HG02763 (cell line): ENCODE results near the gene XAGE1B.
"Not testable (repeated sequence)": the region's sequence is repeated elsewhere in the genome, so short reads cannot be mapped to it uniquely, and the experiment has no call there.

Experiments
- ATAC-seq: cut with Tn5 transposase; IDR thresholded peaks from one replicate; pipeline ENCODE4 v1.9.1; 2021; ENCODE audit warnings: mild to moderate bottlenecking, moderate library complexity; ENCODE audit not compliant: unreplicated experiment

Gene XAGE1B

DNA sequence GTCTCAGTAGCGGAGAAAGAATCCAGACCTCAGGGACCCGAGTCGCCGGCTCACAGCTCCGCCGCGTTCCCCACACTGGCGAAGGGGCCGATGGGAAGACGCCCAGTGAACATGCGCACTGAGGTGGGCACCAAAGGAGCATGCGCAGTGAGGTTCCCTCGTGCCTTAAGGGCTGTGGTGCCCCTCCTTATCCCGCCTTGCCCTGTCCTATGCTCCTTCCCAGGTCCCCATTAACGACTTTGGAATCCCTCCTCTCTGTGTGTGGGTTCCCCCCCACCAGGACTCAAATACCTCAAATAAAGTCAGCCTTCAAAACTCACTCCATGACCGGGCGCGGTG lies at the start of gene XAGE1B:
XAGE1B (minus strand) TSS at position 77 of the 339 bp plus-strand sequence. CDS start 1,536 bp downstream, outside the sequence.
- not testable (repeated sequence) for ATAC-seq

DNA sequence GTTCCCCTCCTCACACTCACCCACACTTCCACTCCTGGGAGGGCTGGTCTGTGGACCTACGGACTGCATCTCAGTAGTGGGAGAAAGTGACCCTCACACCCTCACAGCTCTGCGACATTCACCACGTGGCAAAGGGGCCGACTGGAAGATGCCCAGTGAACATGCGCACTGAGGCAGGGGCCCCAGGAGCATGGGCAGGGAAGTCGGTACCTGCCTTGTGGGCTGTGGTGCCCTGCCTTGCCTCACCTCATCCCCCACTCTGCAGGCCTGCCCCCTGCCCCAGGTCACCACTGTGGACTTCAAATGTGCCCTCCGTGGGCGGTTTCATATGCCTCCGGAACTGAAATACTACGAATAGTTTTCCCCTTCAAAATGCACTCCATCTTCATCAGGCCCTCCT lies 46.2 kb upstream of the XAGE1B start:
- ATAC-seq = no peak

GRCh38 chrX:52558140-52558539 lies 41.3 kb upstream of the XAGE1B start:
- ATAC-seq = no peak

DNA sequence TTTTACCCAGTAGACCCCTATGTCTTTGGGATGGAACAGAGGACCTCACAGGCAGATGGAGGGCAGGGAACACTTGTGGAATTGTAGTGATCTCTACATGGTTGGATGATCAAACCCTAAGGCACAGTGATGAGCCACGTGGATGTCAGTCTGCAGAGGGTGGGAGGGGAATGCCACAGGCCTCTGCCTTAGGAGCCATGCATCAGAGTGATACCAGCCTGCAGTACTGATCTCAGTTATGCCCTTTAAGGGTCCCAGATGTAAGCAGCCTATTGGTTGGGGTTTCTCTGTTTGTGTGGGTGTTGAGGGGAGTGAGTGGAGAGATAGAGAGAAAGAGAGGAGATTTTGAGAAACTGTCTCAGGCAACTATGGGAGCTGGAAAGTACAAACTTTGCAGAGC lies 39.9 kb upstream of the XAGE1B start:
- ATAC-seq = no peak

GRCh38 chrX:52553995-52554642 lies 37.3 kb upstream of the XAGE1B start:
- ATAC-seq = no peak

- ATAC-seq = not testable (repeated sequence)
Observed at GRCh38 chrX:52548769-52549168, 31.9 kb upstream of the XAGE1B start.

GRCh38 chrX:52544147-52544840 lies 27.4 kb upstream of the XAGE1B start:
- no peak for ATAC-seq

GRCh38 chrX:52542311-52542710 lies 25.4 kb upstream of the XAGE1B start:
- no peak for ATAC-seq

DNA sequence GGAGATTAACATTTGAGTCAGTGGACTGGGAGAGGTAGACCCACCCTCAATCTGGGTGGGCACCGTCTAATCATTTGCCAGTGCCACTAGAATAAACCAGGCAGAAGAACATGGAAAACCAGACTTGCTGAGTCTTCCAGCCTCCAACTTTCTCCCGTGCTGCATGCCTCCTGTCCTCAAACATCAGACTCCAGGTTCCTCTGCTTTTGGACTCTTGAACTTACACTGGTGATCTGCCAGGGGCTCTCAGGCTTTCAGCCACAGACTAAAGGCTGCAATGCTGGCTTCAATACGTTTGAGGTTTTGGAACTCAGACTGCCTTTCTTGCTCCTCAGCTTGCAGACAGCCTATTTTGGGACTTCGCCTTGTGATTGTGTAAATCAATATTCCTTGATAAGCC lies 24.2 kb upstream of the XAGE1B start:
- ATAC-seq = not testable (repeated sequence)

GRCh38 chrX:52516110-52516986 lies 515 bp downstream of the XAGE1B start:
- not testable (repeated sequence) for ATAC-seq

- not testable (repeated sequence) for ATAC-seq
Observed at GRCh38 chrX:52511126-52511525, 5.7 kb downstream of the XAGE1B start.

DNA sequence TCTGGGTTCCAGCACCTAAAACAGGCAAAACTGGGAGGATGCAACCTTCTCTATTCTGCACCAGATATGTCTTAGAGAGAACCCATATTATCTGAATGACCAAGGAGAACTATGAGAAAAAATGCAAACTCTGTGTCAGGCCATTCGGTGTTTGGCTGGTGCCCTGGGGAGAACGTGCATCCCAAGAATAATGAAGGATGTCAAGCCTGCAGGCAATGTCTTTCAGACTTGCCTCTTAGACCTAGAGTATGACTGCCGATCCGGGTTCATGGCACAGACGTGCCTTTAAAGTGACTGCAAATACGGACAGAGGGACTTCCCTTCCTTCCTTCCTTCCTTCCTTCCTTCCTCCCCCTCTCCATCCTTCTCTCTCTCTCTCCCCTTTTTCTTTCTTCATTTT lies 6.9 kb downstream of the XAGE1B start:
- ATAC-seq = no peak

GRCh38 chrX:52507331-52507730 lies 9.5 kb downstream of the XAGE1B start:
- ATAC-seq = no peak

DNA sequence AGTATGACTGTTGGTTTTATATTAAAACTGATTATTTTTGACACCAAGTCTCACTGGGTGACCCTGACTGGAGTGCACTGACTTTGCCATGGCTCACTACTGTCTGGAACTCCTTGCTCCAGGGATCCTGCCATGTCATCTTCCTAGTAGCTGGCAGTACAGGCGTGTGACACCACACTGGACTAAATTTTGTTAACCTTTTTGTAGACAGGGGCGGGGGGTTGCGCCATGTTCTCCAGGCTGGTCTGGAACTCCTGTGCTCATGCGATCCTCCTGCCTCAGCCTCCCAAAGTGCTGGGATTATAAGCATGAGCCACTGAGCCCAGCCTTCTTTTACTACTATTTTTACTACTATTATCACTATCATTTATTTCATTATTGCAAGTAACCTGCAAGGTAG lies 12.3 kb downstream of the XAGE1B start:
- no peak for ATAC-seq

GRCh38 chrX:52501362-52501761 lies 15.5 kb downstream of the XAGE1B start:
- ATAC-seq = not testable (repeated sequence)

- ATAC-seq = not testable (repeated sequence)
Observed at GRCh38 chrX:52496419-52496772, 20.5 kb downstream of the XAGE1B start.

DNA sequence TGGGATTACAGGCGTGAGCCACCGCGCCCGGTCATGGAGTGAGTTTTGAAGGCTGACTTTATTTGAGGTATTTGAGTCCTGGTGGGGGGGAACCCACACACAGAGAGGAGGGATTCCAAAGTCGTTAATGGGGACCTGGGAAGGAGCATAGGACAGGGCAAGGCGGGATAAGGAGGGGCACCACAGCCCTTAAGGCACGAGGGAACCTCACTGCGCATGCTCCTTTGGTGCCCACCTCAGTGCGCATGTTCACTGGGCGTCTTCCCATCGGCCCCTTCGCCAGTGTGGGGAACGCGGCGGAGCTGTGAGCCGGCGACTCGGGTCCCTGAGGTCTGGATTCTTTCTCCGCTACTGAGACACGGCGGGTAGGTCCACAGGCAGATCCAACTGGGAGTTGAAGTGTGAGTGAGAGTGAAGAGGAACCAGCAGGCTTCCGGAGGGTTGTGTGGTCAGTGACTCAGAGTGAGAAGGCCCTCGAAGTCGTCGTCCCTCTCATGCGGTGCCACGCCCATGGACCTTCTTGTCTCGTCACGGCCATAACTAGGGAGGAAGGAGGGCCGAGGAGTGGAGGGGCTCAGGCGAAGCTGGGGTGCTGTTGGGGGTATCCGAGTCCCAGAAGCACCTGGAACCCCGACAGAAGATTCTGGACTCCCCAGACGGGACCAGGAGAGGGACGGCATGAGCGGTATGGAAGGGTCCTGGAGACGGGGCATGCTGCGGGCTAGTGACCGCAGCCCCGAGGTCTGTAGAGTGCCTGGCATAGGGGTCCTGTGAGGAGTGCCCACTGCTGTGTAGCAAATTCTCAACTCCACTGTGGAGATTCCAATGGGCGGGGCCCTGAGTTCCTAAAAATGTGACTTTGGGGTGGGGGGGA lies 21.1 kb downstream of the XAGE1B start, which contains the start of gene XAGE1A:
XAGE1A (plus strand) TSS at position 264 of the 874 bp plus-strand sequence. CDS start 1,554 bp downstream, outside the sequence.
- ATAC-seq = not testable (repeated sequence)

DNA sequence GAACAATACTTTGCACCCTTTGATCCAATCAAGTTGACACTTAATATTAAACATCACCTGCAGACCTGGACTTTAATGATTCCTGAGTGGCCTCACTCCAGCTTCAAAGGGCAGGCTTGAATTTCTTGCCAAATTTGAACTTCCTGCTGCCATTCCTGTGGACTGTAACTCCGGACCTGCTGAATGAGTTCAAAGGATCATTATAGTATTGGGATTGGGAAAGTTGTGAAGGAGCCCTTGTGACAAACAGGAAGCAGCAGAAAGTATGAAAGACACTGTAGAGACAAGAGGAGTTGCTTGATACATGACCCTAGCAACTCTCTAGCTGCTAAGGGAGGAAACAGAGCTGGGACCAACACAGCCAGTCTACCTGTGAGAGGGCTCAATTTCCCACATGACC lies 45.6 kb downstream of the XAGE1B start:
- ATAC-seq = not testable (repeated sequence)
